GM19023 (cell line): Measurements from ENCODE around the gene DTX1.
"Not testable (repeated sequence)": the region's sequence is repeated elsewhere in the genome, so short reads cannot be mapped to it uniquely, and the experiment has no call there.

Experiments used
- ATAC-seq: cut with Tn5 transposase; IDR thresholded peaks from one replicate; pipeline ENCODE4 v1.9.1; 2021; ENCODE audit warnings: mild to moderate bottlenecking, moderate library complexity; ENCODE audit not compliant: unreplicated experiment

Gene DTX1

DNA sequence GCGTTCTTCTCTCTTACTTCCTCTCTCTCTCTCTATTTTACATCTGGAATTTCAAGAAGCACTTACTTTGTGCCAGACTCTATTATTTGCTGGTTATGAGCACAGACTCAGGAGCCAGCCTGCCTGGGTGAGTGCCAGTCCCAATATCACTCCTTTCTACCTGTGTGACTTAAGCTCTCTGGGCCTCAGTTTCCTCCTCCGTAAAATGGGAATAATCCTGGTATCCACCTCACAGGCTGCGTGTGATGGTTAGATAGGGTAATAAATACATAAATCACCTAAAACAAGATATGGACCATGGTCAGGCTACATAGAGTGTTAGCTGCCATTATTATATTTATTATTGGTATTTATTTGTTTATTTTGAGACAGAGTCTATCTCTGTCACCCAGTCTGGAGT, 54.7 kb downstream of the DTX1 start:
- ATAC-seq = no peak

DNA sequence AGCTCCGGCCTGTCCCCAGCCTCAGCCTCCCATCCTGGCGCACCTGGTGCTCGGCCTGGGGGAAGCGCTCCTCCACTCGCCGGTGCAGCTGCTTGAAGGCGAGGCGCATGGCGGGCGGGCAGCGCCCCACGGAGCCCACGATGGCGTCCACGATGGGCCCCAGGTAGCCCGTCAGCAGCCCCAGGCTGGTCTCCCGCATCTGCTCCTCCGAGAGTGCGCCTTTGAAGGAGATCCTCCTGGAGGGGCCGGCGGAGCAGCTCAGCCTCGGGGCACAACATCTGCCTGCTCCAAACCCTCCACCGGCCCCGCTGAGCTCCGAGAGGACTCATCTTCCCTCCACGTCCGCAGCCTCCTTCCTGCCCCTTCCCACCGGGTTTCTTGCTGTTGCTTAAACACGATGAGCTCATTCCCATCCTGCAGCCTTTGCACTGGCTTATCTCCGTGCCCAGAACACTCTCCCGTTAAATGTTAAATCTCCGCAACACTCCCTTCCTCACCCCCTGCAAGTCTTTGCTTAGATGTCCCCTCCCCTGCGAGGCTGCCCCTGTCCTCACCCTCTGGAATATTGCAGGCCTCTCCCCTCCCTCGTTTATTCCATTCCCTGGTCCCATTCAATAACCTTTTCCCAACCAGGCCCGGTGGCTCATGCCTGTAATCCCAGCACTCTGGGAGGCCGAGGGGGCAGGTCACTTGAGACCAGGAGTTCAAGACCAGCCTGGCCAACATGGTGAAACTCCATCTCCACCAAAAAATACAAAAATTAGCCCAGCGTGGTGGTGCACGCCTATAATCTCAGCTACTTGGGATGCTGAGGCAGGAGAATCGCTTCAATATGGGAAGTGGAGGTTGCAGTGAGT, 55.7 kb downstream of the DTX1 start:
- no peak for ATAC-seq

DNA sequence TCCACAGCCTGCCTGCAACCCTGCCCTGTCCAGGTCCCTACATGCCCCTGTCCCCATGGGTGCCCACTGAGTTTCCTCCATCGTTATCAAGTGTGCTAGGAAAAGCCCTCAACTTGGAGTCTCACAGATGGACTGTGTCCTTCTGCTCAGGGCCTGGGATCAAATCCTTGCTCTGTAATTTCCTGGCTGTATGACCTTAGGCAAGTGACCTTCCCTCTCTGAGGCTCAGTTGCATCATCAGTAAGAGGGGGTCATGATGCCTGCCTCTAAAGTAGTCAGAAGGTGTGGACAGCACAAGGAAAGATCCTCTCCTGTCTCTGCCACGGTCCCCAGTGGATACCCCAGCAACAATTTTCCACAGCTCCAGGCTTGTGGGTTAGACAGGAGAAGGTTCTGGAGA, 56.9 kb downstream of the DTX1 start:
- ATAC-seq = no peak

DNA sequence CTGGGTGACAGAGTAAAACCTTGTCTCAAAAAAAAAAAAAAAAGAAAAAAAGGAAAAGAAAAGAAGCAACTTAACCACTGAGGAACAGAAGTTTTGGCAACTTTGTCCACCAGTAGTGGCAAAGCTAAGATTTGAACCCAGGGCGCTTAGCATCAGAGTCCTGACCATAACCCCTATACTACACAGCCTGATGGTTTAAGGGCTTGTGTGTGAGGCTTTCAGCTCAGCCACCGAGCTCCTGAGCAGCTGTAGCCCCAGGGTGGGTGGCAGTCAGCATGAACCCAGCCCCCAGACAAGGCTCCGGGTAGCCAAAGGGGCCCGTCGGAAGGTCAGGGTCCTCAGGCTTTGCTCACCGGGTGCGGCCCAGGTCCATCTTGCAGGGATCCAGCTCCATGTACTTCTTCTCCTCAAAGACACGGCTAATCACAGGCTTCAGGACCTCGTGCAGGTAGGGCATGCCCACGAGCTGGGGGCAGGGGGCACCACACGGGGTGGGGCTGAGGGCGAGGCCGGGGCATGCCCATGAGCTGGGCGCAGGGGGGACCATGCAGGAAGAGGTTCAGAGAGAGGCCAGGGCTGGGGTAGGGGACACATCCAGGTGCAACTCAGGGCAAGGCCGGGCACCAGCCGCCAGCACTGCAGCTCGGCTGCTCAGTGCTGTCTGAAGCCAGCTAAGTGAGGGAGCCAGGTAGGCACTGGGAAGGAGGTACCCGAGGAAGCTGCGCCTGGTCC, 58.1 kb downstream of the DTX1 start:
- no peak for ATAC-seq

DNA sequence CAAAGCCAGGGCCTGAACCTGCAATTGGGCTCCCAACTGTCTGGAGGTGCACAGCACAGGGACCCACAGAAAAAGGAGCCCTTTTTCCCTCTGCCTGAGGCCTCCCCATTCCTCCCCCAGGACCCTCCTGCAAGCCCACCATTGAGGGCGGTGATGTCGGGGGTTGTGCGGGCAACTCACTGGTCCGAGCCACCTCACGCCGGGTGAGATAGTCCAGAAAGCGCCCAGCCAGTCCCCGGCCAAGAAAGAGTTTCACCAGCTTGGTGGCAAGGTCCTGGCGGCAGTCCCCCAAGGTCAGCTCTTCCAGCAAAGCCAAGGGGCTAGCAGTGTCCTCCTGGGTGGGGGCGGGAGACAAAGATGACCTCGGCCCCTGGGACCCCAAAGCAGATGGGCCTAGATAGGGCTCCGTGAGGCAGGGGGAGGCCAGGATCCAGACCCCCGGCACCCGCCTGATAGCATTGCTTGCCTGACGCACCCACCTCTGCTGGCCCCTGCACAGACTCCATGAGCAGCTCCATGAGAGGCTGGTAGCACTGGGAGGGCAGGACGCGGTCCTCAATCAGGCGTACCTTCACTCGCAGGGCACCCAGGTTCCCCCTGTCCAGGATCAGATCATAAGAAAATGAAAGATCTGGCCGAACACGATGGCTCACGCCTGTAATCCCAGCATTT, 59.1 kb downstream of the DTX1 start:
- ATAC-seq = no peak

DNA sequence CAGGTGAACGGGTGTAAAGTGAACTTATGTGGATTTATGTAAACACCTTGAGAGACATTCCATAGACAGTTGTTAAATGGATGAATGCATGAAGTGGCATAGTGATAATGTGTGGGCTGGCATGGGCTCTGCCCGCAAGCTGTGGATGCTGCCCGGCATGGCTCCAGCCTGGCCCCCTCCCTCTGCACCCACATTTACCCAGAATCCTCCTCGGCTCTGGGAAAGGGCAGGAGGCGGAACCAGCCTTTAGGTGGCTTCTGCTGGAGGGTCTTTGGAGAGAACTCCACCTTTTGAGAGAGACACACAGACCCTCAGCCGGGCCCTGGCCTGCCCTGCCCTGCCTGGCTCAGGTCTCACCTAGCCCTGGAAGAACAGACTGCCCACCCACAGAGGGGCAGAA, 60.3 kb downstream of the DTX1 start:
- ATAC-seq = no peak

DNA sequence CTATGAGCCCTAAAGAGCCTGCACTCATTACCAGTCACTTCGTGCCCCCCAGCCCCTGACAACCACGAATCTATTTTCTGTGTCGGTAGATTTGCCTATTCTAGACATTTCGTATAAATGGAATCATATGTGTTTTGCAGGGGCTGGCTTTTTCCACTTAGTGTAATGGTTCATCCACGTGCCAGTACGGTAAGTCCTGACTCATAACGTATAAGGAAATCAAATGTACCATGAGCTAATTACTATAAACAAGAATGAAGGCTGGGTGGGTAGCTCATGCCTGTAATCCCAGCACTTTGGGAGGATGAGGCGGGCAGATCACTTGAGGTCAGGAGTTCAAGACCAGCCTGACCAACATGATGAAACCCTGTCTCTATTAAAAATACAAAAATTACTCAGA, 61.2 kb downstream of the DTX1 start:
- not testable (repeated sequence) for ATAC-seq

DNA sequence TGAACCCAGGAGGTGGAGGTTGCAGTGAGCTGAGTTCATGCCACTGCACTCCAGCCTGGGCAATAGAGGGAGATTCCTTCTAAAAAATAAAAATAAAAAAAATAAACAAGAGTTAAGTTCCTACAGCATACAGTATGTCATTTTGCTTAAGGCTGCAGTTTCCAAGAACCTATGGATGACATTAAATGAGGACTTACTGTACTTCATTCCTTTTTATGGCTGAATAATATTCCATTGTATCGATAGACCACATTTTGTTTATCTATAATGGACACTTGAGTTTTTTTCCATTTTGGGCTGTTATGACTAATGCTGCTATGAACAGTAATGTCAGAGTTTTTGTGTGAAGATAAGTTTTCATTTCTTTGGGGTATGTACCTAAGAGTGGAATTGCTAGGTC, 61.6 kb downstream of the DTX1 start:
- ATAC-seq = no peak

DNA sequence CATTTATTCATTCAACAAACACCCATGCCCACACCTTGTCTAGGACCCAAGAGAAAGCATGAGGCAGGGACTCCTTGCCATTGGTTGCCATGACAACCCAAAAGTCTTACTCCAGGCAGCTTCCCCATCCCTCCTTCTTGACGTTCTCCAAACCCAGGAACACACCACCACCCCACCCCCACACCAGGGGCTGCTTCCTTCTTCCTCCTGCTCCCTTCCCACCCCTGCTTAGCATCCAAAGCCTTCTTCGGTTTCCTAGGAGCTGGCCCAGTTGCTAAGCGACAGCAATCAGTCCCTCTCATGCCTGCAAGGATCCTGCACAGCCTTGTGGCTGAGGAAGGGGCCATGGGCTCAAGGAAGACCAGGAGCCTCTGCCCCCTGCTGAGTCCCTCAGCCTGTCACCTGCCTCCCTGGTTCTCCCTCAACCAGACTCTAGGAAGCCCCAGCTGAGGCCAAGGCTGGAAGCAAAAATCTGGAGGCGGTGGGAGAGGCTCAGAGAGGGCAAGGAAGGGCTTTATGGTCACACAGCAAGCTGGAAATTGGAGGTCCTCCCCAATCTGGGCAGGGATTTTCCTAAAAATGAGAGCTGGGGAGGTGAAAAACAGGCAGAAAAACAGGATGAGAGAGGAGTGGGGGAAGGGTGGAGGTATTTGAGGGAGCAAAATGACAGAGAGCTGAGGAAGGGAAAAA, 63.6 kb downstream of the DTX1 start:
- no peak for ATAC-seq

DNA sequence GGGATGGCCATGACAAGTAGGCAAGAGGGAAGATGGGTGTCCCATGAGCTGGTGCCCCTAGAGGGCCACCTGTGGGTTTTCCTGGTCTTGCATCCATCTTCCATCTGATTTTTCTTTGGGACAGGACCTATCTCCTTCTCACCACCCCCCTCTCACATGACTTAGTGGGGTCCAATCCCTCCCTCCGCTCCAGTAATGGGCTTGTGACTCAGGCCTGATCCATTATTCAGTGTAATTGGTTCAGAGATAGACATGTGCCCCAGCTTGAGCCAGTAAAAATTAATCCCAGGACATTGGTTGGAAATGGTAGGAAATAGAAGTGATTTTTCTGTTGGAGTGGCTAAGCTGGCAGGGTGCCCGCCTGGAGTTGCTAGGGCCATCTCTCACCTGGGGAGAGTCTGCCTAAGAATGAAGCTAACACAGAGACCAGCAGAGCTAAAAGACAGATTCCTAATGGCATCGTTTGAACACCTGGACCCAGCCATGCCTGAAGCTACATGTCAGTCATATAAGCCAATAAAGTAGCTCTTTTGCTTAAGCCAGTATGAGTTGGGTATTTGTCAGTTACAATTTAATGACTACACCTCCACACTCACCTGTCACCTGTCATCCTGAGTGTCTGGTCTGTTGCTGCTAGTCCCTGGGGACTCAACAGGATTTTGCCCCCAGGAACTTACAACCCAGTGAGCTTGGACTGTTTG, 64.3 kb downstream of the DTX1 start:
- ATAC-seq = no peak

DNA sequence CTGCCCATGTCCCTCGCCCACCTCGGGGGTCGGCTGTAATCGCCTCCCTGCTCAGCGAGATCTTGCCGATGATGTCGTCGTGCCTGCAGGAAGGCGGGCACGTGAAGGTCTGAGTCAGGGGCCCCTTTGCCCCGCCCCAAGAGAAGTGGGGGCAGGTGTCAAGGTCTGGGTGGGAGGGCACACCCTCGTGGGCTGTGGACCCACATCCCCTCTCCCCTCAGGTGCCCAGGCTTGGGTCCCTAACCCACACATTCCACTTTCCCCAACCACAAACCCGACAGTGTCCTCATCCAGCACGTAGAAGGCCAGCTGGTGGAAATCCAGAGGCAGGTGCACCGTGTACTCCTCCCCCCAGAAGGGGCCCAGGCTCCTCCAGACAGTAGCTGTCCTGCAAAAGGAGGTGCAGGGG, 71.3 kb downstream of the DTX1 start:
- ATAC-seq = no peak

DNA sequence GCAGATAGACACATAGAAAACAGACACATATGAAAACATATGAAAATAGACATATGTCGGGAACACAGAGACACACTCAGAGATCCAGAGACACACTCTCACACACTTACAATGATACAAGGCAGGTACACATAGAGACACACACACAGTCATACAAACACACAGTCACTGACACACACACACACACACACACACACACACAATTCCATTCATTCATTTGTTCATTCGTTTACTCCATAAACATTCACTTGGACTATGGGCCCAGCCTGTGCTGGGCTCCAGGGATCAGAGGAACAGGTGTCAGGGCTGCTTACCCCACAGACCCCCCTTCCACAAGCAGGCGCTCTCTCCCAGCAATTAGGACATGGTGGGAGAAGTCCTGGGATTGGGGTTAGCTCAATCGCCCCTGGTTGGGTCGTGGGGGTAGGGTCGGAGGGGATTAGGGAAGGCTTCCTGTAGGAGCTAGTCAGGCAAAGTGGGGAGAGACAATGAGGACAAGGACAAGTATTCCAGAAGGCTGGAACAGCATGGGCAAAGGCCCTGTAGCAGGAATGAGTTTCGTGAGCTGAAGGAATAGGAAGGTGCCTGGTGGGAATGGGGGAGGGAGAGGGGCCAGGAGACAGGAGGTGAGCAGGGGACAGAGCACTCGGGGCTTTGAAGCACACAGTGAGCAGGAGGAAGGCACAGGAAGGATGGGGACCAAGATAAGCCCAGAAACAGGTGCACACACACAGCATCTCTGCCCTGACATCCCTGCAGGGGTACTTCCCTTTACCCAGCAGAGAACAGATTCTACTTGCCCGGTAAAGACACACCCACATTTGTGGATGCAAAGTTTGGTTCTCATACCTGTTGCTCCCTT, 72.5 kb downstream of the DTX1 start:
- no peak for ATAC-seq

DNA sequence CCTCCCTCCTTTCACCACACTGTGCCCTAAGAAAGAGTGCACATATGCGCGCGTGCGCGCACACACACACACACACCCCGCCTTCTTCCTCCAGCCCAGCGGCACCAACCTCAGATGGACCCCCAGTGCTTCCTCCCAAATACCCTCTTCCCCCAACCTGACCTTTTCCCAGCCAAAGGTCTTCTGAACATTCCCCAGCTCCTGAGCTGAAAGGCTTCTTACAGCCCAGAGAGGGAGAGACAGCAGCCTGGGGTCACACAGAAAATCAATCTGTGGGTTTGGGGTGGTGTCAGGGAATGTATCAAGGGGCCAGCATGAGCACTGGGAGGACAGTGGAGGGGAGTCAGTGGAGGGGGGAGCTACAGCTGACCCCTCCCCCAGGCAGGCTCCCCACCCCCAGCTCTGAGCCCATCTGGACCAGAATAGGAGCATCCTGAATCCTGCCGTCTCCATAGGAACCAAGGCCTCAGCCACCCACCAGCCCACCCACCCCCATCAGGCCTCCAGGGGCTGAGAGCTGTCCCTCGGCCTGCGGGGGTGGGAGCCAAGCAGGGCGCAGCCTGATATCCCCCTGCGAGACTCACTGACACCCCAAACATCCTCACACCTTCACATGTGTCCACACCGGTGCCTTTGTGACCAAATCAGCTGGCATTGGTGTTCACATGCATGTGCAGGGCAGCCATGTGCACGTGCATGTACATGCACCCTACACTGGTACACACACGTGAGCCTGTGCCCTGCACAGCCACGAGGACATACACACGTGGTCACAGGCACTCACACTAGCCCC, 73.3 kb downstream of the DTX1 start:
- no peak for ATAC-seq

DNA sequence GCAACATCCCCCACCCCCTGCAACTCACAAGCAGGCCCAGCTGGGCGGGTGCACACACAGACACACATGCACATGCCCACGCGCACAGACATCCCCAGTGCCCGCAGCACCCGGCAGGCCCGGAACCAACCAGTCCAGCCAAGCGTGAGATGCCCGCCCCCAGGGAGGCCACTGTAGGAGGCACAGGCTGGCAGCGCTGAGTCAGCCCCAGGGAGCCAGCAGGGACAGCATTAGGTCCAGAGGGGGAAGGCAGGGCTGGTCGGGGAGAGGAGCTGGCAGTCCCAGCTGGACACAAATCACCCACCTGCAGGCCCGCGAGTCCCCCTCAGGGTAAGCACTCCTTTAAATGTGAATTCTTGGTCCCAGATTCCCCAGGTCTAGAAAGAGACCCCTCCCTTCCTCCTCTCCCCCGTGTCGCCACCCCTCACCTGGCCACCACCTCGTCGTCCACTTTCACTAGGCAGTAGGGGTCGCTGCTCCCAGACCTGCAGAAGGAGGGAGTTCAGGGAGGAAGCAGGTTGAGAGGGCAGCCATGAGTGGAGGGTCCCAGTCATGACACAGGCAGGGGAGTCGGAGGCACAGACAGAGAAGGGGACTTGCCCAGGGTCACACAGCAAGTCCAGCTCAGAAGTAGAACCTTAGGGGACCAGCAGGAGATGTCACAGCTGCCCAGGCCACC, 74.1 kb downstream of the DTX1 start:
- ATAC-seq = no peak

DNA sequence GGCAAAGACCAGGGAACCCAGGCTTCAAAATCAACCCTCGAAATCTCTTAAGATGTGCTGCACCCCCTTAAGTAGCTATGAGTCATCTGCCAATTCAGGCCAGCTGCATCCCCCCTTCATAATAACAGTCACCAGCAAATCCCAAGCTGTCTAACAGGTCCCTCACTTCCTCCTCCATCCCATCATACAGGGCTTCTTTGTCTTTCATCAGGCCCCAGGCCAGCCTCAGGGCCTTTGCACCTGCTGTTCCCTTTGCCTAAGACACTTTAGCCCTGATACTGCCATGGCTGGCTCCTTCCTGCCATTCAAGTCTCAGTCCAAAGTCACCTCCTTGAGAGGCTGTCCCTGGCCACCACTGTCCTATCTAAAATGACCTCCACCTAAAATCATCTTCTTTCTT, 75.0 kb downstream of the DTX1 start:
- no peak for ATAC-seq

DNA sequence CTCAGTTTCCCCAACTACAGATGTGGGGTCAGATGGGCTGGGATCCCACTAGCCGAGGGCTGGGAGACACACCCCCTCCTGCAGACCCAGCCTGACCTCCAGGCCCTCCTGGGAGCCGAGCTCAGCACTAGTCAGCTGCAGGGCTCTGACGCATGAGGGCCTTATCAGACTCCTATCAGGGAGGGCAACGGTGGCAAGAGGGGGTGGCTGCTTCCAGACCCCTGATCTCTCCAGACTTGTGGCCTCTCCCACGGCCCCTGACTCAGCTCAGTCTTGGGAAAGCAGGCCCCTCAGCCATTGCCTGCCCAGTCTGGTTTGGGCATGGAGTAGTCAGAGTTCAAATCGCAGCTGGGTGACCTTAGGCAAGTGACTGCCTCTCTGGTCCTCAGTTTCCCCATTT, 76.5 kb downstream of the DTX1 start:
- no peak for ATAC-seq

DNA sequence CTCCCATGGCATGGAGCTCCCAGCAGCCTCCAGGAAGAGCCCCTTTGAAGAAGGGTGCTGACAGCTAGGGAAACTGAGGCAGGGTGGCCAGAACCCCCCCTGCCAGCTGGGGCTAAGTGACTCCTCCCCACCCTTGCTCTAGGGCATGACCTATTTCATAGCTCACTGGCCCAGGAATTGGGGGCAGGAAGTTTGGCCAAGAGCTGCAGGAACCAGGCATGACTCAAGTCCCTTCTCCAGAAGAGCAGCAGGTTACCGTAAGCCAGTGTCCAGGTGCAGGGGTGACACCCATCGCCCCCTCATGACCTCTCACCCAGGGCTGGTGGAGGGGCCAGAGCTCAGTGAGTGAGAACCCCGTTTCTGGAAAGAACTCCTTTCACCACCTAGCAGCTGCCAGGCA, 77.1 kb downstream of the DTX1 start:
- no peak for ATAC-seq

DNA sequence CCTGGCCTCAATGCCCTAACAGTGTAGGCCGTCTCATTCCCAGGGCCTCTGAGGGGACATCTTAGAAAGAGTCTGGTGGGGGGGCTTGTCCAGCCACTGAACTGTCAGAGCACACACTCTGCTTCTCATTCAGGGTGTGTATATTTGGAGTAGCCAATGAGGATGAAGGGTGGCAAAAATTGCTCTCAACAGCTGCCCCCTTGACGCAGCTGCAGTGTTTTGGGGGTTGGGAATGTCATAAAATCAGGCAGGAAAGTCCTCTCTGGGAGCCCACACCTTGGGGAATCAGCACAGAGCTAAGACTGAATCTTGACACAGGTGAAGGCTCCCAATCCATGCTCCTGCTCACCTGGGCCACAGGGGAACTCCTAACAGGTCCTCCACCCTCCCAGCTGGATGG, 77.5 kb downstream of the DTX1 start:
- no peak for ATAC-seq
